HepG2 (cell line): Measurements from ENCODE around the gene RAB8A. TPM values are rescaled to one million over a fixed set of nuclear protein-coding genes. Genes with fewer than 3 reads are reported as not detected.
A peak's percentile ranks its signal among the peaks of the same experiment; 100 is the strongest.

Experiments
- ATAC-seq: fragments of 200-7000 bp; cut with Tn5 transposase; 3 replicates; pipeline ENCODE4 v1.9.1; 2020; ENCODE audit warnings: mild to moderate bottlenecking, moderate library complexity
- BruUV-seq: library from RNA; stranded (reverse); fragments of 400-500 nt; replicated peaks from 2 replicates; lab custom pipeline; 2021; lab: Mats Ljungman, UMichigan
- CTCF ChIA-PET: fragments of 300-600 bp; formaldehyde crosslinking; extraction: SDS; loops from one replicate; lab custom pipeline; 2021; ENCODE audit warnings: low total read pairs, inconsistent platforms, low intra/inter-chr PET ratio; lab: Yijun Ruan, JAX
- POLR2A ChIA-PET: fragments of 350-600 bp; sonication (Branson Sonifier 250); formaldehyde crosslinking; loops from one replicate; lab custom pipeline; 2020; ENCODE audit warnings: antibody characterized with exemption, inconsistent platforms; lab: Yijun Ruan, JAX
- DNase-seq: peaks from one replicate; pipeline ENCODE4 v3.0.0-alpha.2; 2015; ENCODE audit warnings: low spot score
- FAIRE-seq: peaks from 3 replicates; lab custom pipeline; 2011; peaks lifted over from hg19 to GRCh38; lab: Jason Lieb, UNC
- H2AFZ ChIP-seq: one replicate; pipeline ENCODE4 v1.6.1; 2011; ENCODE audit warnings: low read length, inconsistent platforms
- H3K27ac ChIP-seq: fragments of 300-600 bp; 3 replicates; pipeline ENCODE4 v1.8.0; 2011; ENCODE audit warnings: mixed run types, mild to moderate bottlenecking, mixed read lengths, low read length, inconsistent platforms; ENCODE audit not compliant: insufficient read depth; ENCODE audit errors: extremely low read length
- H3K27me3 ChIP-seq, 2 experiments: fragments of 200-600 bp in 1 of 2; 2 replicates in 1 of 2; 3 replicates in 1 of 2; pipeline versions ENCODE4 v1.6.0 to v1.8.0; 2011; ENCODE audit warnings: low read length in 2 of 2, mild to moderate bottlenecking in 2 of 2, moderate library complexity in 2 of 2, inconsistent platforms in 1 of 2; ENCODE audit not compliant: insufficient read depth in 2 of 2, control insufficient read depth in 1 of 2
- H3K36me3 ChIP-seq, 2 experiments: fragments of 200-600 bp in 1 of 2; replicated peaks in 1 of 2; 2 replicates in 1 of 2; 3 replicates in 1 of 2; pipeline versions ENCODE4 v1.5.1 to v1.8.0; 2011; ENCODE audit warnings: low read length in 2 of 2, inconsistent platforms in 1 of 2; ENCODE audit not compliant: insufficient read depth in 2 of 2, control insufficient read depth in 1 of 2
- H3K4me1 ChIP-seq: 2 replicates; pipeline ENCODE4 v1.5.1; 2012; ENCODE audit warnings: low read length, inconsistent platforms; ENCODE audit not compliant: insufficient read depth
- H3K4me2 ChIP-seq: 2 replicates; pipeline ENCODE4 v1.6.0; 2011; ENCODE audit warnings: low read depth, low read length, inconsistent platforms
- H3K4me3 ChIP-seq, 3 experiments: fragments of 200-600 bp in 1 of 3; sonication (generic), shearing (Covaris generic) in 1 of 3; replicated peaks in 1 of 3; 2 replicates each; pipeline ENCODE4 v1.5.1; 2011 to 2016; ENCODE audit warnings: low read length in 3 of 3, inconsistent platforms in 2 of 3, low read depth in 2 of 3, mild to moderate bottlenecking in 2 of 3, control low read depth in 1 of 3, mixed read lengths in 1 of 3; ENCODE audit not compliant: insufficient read depth in 1 of 3
- H3K79me2 ChIP-seq: one replicate; pipeline ENCODE4 v1.6.1; 2011; ENCODE audit warnings: low read length, inconsistent platforms; ENCODE audit not compliant: insufficient read depth
- H3K9ac ChIP-seq: 2 replicates; pipeline ENCODE4 v1.6.0; 2011; ENCODE audit warnings: mild to moderate bottlenecking, low read depth, low read length, inconsistent platforms; ENCODE audit not compliant: insufficient read depth
- H3K9me3 ChIP-seq: 2 replicates; pipeline ENCODE4 v1.5.1; 2012; ENCODE audit warnings: mild to moderate bottlenecking, low read length
- H4K20me1 ChIP-seq: 2 replicates; pipeline ENCODE4 v1.6.0; 2011; ENCODE audit warnings: inconsistent platforms, mild to moderate bottlenecking, low read length, moderate library complexity; ENCODE audit not compliant: insufficient read depth
- AKAP8 ChIP-seq: sonication (generic); formaldehyde crosslinking; IDR thresholded peaks from 2 replicates; pipeline ENCODE4 v1.5.1; 2020; ENCODE audit warnings: mild to moderate bottlenecking, missing genetic modification reagents
- ARNTL ChIP-seq: sonication (generic); formaldehyde crosslinking; IDR thresholded peaks from 2 replicates; pipeline ENCODE4 v1.4.0; 2020; ENCODE audit warnings: mild to moderate bottlenecking, missing genetic modification reagents
- BCLAF1 ChIP-seq: fragments of 450-650 bp; IDR thresholded peaks from 2 replicates; pipeline ENCODE4 v1.6.1; 2017; ENCODE audit warnings: mild to moderate bottlenecking
- BRD4 ChIP-seq: sonication (generic); formaldehyde crosslinking; IDR thresholded peaks from 2 replicates; pipeline ENCODE4 v1.4.0; 2020; ENCODE audit warnings: missing genetic modification reagents
- E2F2 ChIP-seq: sonication (generic); formaldehyde crosslinking; IDR thresholded peaks from 2 replicates; pipeline ENCODE4 v1.4.0; 2020; ENCODE audit warnings: missing genetic modification reagents, borderline replicate concordance
- IRF9 ChIP-seq: sonication (generic); formaldehyde crosslinking; IDR thresholded peaks from 2 replicates; pipeline ENCODE4 v1.8.0; 2022; ENCODE audit warnings: missing genetic modification reagents, mild to moderate bottlenecking, borderline replicate concordance
- KLF16 ChIP-seq, 2 experiments: sonication (generic) in 1 of 2; formaldehyde crosslinking in 1 of 2; IDR thresholded peaks; 2 replicates each; pipeline versions ENCODE4 v1.6.1 to v1.8.0; 2016 to 2023; ENCODE audit warnings: missing genetic modification reagents in 2 of 2, missing compliant biosample characterization in 1 of 2
- SRY ChIP-seq: sonication (generic); formaldehyde crosslinking; IDR thresholded peaks from 2 replicates; pipeline ENCODE4 v1.8.0; 2022; ENCODE audit warnings: mild to moderate bottlenecking, missing genetic modification reagents
- ZNF121 ChIP-seq: sonication (generic); formaldehyde crosslinking; IDR thresholded peaks from 2 replicates; pipeline ENCODE4 v1.5.0; 2020; ENCODE audit warnings: mild to moderate bottlenecking, missing genetic modification reagents
- ZNF446 ChIP-seq: sonication (generic); formaldehyde crosslinking; IDR thresholded peaks from 2 replicates; pipeline ENCODE4 v1.5.0; 2020; ENCODE audit warnings: mild to moderate bottlenecking, missing genetic modification reagents
- ZNF468 ChIP-seq: sonication (generic); formaldehyde crosslinking; IDR thresholded peaks from 2 replicates; pipeline ENCODE4 v1.8.0; 2022; ENCODE audit warnings: mild to moderate bottlenecking, moderate library complexity, missing genetic modification reagents
- ZNF703 ChIP-seq: sonication (generic); formaldehyde crosslinking; IDR thresholded peaks from 2 replicates; pipeline ENCODE4 v1.5.1; 2020; ENCODE audit warnings: missing genetic modification reagents, mild to moderate bottlenecking, moderate library complexity, borderline replicate concordance
- ZNF800 ChIP-seq: sonication (generic); formaldehyde crosslinking; IDR thresholded peaks from 2 replicates; pipeline ENCODE4 v1.4.0; 2020; ENCODE audit warnings: missing genetic modification reagents
- ZNF83 ChIP-seq: sonication (generic); formaldehyde crosslinking; IDR thresholded peaks from 2 replicates; pipeline ENCODE4 v1.4.0; 2020; ENCODE audit warnings: missing genetic modification reagents, mild to moderate bottlenecking, borderline replicate concordance
- ZNF850 ChIP-seq: sonication (generic); formaldehyde crosslinking; conservative IDR thresholded peaks from 2 replicates; pipeline ENCODE4 v1.9.0; 2021; ENCODE audit warnings: mild to moderate bottlenecking, missing genetic modification reagents
- ZNF879 ChIP-seq: sonication (generic); formaldehyde crosslinking; IDR thresholded peaks from 2 replicates; pipeline ENCODE4 v1.8.1; 2023; ENCODE audit warnings: missing genetic modification reagents
- WGBS: methylation state at CpG from one replicate; pipeline ENCODE4 v1.1.6; 2017; ENCODE audit warnings: low lambda C conversion rate; 5-methylcytosine and 5-hydroxymethylcytosine counted together
- in situ Hi-C: cut with HindIII; loops from 2 replicates; pipeline ENCODE4 v1.10.0; 2017; ENCODE audit warnings: low pct_unique_long_range_greater_than_20kb; ENCODE audit not compliant: extremely low pct_ligation_motif_present
- intact Hi-C: fragments of 100-400 bp; cut with micrococcal nuclease; formaldehyde crosslinking; loops from one replicate; pipeline ENCODE4 v1.10.0; 2022; ENCODE audit not compliant: unreplicated experiment
- polyA plus RNA-seq, 8 experiments: library from polyadenylated mRNA; depleted of rRNA in 3 of 8; stranded (reverse) in 7 of 8; unstranded in 1 of 8; fragments of >200 nt; fragmentation: Illumina TruSeq in 4 of 8; extraction: Trizol in 4 of 8; gene quantifications; 2 replicates each; pipeline versions ENCODE4 v1.2.1 to v1.2.3, GENCODE V29; 2011 to 2016; ENCODE audit warnings: low read depth in 4 of 8, missing spikeins in 1 of 8, mixed read lengths in 1 of 8; ENCODE audit not compliant: insufficient read depth in 1 of 8
- total RNA-seq, 5 experiments: library from RNA; depleted of rRNA; stranded (reverse); fragments of >200 nt; fragmentation: Illumina TruSeq; extraction: Trizol; gene quantifications; 2 replicates each; pipeline ENCODE4 v1.2.3, GENCODE V29; 2016; ENCODE audit warnings: low read depth in 1 of 5

Gene RAB8A
- total and polyA plus RNA-seq, 2 of the 13 experiments (the other 11 are each of a cell fraction or from before 2014, with no cell fraction given), result 36.7 to 45.0 TPM

- TF ChIP-seq E2F2 (no peak), ZNF703 (CRISPR knock-in tag) (no peak), KLF16 (CRISPR knock-in tag; IDR thresholded peaks at IDR 0.05) (no peak), ZNF121 (CRISPR knock-in tag) (peak; percentile 89), ZNF446 (CRISPR knock-in tag) (no peak)
Measured at GRCh38 chr19:16100524-16100923, 11.2 kb upstream of the RAB8A start (continued).

GRCh38 chr19:16104722-16105121, 7.0 kb upstream of the RAB8A start:
- Histone ChIP-seq H3K27me3 (no peaks in the 10 kb centered on the region), H3K9me3 (no peaks in the 10 kb centered on the region), H3K4me2 (no peak overlapping the region), H4K20me1 (no peaks in the 10 kb centered on the region), H3K27ac (no peak overlapping the region), H3K79me2 (no peaks in the 10 kb centered on the region), H3K4me3 (no peak overlapping the region), H3K36me3 (peaks cover 8 to 22% of the 10 kb centered on the region in 2 experiments; a peak in 4 of 5 replicates), H2AFZ (no peak overlapping the region), H3K9ac (no peak overlapping the region), H3K4me1 (peaks cover 9% of the 10 kb centered on the region; the same call in 1 of the 2 replicates)
- ChIA-PET CTCF (no interaction called here), POLR2A (no interaction called here)
- DNase-seq (no peak), FAIRE-seq (no peak), ATAC-seq (no peak)
- TF ChIP-seq KLF16 (CRISPR knock-in tag; IDR thresholded peaks at IDR 0.05), result no peak
- TF ChIP-seq ARNTL, result no peak
- no peak for TF ChIP-seq ZNF468 (CRISPR knock-in tag)
- TF ChIP-seq IRF9 (CRISPR knock-in tag), result no peak
- TF ChIP-seq BCLAF1, result no peak
- TF ChIP-seq ZNF850, result no peak
- no peak for TF ChIP-seq AKAP8 (CRISPR knock-in tag)
- TF ChIP-seq ZNF800 (CRISPR knock-in tag), result no peak
- no peak for TF ChIP-seq ZNF879 (CRISPR knock-in tag)
- TF ChIP-seq ZNF83 (CRISPR knock-in tag), result no peak
- no peak for TF ChIP-seq BRD4 (CRISPR knock-in tag)
- no peak for TF ChIP-seq SRY (CRISPR knock-in tag)
- WGBS, result 98% methylated on average over 6 of the region's 6 CpGs
- in situ Hi-C loops, result no loop called here
- no TSS peak for BruUV-seq
- intact Hi-C loops, result no loop called here
